Measurements from ENCODE around the gene CCNL1.

Gene CCNL1

DNA sequence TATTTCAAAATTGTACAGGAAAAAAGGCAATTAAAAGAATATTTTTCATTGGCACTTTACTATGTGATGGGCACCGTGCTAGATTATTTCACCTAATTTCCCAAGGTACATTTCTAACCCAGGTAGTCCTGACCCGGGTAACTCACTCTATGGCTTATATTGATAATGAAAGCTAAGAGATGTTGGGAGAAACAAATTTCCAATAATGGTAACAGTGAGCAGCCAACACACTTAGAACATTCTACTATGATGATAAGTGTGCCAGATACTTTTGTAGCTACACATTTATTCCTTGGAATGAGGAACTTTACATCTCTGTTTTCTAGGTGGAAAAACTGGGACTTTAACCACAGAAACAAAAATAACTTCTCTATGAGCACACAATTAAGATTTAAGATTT is 7.5 kb downstream of the CCNL1 start:
- in situ Hi-C loops (cut with HindIII; ENCODE audit: low pct_ligation_motif_present, low pct_unique_long_range_greater_than_20kb, low sequenced_read_pairs), result no loop called here

GRCh38 chr3:157151627-157152026 is 8.3 kb downstream of the CCNL1 start:
- in situ Hi-C loops (cut with HindIII; ENCODE audit: low pct_ligation_motif_present, low pct_unique_long_range_greater_than_20kb, low sequenced_read_pairs), result no loop called here
- DNase-seq, result no peak

More for the DNA sequence above, 7.5 kb downstream of the CCNL1 start:
- DNase-seq, result no peak

DNA sequence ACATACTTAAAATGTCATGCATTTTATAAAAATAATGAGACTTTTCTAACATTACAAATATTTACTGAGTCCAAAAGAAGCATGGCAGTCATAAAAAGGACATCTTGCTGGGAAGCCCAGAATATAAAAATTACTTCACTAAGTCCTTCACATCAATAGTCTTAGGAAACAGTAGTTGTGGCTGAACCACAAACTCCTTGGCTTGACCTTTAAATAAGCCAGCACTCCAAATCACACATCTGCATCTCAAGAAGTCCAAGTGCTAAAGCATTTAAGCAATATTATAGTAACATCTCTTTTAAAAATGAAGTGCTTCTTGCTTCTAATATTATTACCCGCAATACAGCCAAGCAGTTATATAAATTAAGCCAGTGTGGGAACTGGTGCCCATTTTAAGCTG is 8.8 kb downstream of the CCNL1 start:
- in situ Hi-C loops (cut with HindIII; ENCODE audit: low pct_ligation_motif_present, low pct_unique_long_range_greater_than_20kb, low sequenced_read_pairs), result no loop called here
- no peak for DNase-seq

DNA sequence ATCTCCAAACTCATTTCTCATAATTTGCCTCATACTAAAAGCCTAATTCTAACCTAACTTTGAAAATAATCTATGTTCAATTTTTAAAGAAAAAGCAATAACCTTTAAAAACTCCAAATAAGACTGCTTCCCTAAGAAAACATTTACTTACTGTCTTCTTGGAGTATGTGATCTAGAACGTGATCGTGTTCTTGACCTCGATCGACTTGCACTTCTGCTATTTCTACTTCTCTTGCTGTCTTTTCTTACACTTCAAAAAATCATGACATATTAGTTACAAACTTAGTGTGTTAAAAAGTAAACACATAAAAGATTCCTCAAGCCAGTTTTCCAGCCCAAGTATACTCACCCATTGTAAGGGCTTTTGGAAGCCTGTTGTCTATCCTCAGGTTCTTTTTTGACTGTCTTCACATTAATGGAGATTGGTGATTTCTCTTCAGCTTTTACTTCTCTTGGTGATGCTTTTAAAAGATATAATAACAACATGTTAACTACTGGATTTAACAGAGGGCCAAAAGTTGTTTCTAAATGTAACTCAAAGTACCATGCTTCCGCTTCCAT is 10.7 kb downstream of the CCNL1 start:
- DNase-seq, result no peak
- in situ Hi-C loops (cut with HindIII; ENCODE audit: low pct_ligation_motif_present, low pct_unique_long_range_greater_than_20kb, low sequenced_read_pairs), result no loop called here

DNA sequence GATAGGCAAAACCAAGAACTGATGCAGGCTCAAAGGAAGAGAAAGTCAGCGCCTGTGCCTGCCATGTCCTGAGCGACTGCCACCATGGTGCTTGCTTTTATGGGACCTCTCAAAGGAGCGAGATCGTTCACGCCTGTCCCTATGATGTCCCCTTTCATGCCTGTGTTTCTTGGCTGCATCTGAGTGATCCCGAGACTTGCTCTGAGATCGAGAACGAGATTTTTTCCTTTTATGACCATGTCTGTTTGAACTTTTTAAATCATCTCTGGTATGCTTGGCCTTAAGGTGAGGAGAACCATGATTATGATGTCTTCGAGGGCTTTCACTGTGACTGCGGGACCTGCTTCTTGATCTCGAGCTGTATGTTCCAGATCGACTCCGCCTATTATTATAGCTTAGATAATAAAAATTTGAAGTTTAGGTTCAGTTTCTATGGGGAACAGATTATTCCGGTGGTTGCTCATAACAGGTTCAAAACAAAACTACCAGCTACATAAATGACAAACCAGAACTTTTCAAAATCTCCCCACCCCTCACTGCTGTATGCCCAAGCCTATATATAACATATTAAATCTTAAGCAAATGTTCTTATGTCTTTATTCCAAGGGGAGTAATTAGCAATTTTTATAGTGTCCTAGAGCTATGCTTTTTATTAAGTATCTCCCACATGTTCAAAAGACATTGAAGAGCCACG is 11.6 kb downstream of the CCNL1 start:
- DNase-seq, result no peak
- in situ Hi-C loops (cut with HindIII; ENCODE audit: low pct_ligation_motif_present, low pct_unique_long_range_greater_than_20kb, low sequenced_read_pairs), result no loop called here

DNA sequence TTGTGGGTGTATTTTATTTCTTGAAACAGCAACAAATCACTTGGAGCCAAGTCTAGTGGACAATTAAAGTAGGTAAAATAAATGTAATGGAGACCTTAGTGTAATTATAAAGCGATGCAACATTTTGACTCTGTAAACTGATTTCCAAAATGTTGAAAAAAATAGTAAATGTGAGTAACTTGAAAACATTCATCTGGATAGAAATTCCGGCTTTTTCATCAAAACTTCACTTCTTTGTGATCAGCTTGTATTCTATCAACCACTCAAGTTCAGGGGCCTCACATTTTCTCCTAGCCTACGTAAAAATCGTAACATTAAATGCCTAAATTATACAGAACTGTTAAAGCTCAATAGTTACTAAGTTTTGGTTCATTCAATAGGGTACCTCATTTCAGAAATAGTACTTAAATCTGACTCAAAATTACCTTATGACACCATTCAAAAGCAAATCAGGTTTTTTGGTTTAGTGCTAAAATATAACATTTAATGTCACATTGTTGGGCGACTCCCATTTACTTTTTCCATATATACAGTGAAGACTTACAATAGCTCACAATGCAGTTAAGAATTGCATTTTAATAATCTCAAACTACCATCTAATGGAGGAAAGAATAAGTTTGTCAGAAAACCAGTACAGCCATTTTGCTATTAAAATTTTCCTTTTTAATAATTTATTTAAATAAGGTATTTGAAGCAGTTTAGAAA is 12.7 kb downstream of the CCNL1 start:
- in situ Hi-C loops (cut with HindIII; ENCODE audit: low pct_ligation_motif_present, low pct_unique_long_range_greater_than_20kb, low sequenced_read_pairs), result no loop called here
- DNase-seq, result no peak

GRCh38 chr3:157145606-157146322 is 14.2 kb downstream of the CCNL1 start:
- no peak for DNase-seq
- in situ Hi-C loops (cut with HindIII; ENCODE audit: low pct_ligation_motif_present, low pct_unique_long_range_greater_than_20kb, low sequenced_read_pairs), result no loop called here

DNA sequence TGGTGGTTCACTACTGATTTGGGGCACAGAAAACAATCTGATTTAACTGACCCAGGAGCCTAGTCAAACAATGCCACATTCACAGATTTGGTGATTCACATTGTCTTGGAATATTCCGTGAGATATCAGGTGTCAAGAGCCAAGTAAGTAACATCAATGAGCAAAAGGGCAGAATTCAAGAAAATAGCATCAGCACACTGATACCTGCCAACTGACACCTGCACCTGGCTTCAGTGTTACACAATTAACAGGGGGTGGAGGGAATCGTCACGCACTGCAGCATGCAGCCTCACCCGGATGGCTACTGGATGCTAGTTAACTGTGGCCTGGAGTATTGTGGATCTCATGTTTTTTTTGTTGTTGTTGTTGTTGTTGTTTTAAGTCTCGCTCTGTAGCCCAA is 17.6 kb downstream of the CCNL1 start:
- in situ Hi-C loops (cut with HindIII; ENCODE audit: low pct_ligation_motif_present, low pct_unique_long_range_greater_than_20kb, low sequenced_read_pairs), result no loop called here
- DNase-seq, result no peak

GRCh38 chr3:157139938-157140534 is 19.9 kb downstream of the CCNL1 start:
- in situ Hi-C loops (cut with HindIII; ENCODE audit: low pct_ligation_motif_present, low pct_unique_long_range_greater_than_20kb, low sequenced_read_pairs), result no loop called here
- no peak for DNase-seq

DNA sequence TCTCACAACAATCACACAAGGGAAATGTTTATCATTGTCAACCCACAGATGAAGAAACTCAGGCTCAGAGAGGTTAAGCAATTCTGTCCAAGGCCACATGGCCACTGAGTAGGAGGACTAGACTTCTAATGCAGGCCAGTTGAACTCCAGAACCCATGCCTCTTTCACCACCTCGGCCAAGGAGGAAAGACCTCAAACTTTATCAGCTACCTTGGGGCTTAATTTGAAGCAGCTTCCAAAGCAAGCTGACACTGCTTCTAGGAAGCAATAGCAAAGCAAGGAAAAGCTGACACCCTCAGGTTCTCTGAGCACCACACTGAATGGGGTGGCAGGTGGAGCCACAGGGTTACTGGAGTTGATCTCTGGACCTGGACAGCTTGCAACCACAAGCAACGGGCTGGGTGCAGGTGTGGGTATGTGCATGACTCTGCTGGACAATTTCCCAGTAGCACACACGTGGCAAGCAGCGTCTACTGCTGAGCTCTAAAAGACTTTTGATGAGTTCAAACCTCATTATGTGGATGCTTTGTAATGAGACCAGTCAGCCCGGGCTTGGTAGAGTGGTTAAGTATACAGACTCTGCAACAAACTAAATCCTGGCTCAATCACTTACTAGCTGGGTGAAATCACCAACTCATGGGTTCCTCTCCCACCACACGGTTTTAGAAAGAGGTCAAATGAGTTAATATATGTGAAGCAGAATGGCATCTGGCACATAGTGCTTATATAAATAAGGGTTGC is 23.1 kb downstream of the CCNL1 start:
- in situ Hi-C loops (cut with HindIII; ENCODE audit: low pct_ligation_motif_present, low pct_unique_long_range_greater_than_20kb, low sequenced_read_pairs), result no loop called here
- no peak for DNase-seq

DNA sequence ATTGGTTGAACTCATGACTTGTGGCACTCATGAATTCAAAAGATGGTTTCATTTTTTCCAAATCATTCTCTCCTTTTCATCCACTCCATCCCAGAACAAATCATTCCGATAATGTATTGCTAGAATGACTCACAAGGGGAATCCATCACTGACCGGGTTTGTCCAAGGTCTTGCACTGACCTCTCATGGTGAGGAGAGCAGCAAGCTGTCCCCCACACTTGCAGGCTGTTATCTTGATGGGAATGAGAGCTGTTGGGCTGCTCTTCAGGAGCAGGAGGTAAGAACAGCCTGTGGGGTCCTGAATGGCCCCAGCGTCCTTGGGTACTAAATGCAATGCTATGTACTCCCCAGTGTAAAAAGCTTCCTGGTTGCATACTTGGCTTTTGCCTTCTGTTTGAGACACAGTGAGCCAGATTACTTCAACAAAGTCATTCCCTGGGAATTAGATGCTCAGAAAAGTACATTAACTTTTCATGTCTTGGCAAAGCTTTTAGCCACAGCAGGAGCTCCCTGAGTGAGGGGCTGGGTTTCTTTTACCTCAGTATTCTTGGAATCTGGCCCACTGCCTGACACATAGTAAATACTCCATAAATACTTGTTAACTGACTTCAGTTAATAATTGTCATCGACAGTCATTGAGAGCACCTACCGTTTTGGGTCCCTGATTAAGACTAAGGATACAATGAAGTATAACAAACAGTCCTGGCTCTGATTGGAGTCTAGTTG is 24.1 kb downstream of the CCNL1 start:
- peak; percentile 71 for DNase-seq
- in situ Hi-C loops (cut with HindIII; ENCODE audit: low pct_ligation_motif_present, low pct_unique_long_range_greater_than_20kb, low sequenced_read_pairs), result no loop called here

- in situ Hi-C loops (cut with HindIII; ENCODE audit: low pct_ligation_motif_present, low pct_unique_long_range_greater_than_20kb, low sequenced_read_pairs), result no loop called here
- no peak for DNase-seq
These were observed 25.2 kb downstream of the CCNL1 start for GRCh38 chr3:157134620-157135191.

GRCh38 chr3:157133434-157134320 is 26.3 kb downstream of the CCNL1 start:
- in situ Hi-C loops (cut with HindIII; ENCODE audit: low pct_ligation_motif_present, low pct_unique_long_range_greater_than_20kb, low sequenced_read_pairs), result no loop called here
- no peak for DNase-seq

DNA sequence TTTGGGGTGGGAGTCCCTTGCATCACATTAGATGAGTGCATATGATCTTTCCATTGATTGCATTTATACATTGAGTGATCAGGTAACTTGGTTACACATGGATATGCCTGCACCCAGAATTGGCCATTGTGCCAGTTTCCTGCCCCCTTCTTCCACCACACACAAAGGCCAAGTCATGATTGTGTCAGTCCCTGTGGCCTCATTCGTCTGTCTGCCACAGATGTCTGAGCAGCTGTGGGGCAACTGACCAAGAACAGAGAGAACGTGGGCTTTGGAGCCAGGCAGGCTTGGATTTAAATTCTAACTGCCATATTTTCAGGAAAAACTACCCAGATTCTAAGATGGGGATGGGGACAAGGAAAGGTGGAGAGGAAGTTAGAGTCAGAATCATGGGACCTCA is 27.0 kb downstream of the CCNL1 start:
- in situ Hi-C loops (cut with HindIII; ENCODE audit: low pct_ligation_motif_present, low pct_unique_long_range_greater_than_20kb, low sequenced_read_pairs), result no loop called here
- no peak for DNase-seq

GRCh38 chr3:157132341-157132740 is 27.6 kb downstream of the CCNL1 start:
- no peak for DNase-seq
- in situ Hi-C loops (cut with HindIII; ENCODE audit: low pct_ligation_motif_present, low pct_unique_long_range_greater_than_20kb, low sequenced_read_pairs), result no loop called here

- in situ Hi-C loops (cut with HindIII; ENCODE audit: low pct_ligation_motif_present, low pct_unique_long_range_greater_than_20kb, low sequenced_read_pairs), result no loop called here
- DNase-seq, result no peak
These were observed 28.1 kb downstream of the CCNL1 start for GRCh38 chr3:157131861-157132260.

Measured in ACHN (cell line).